Chondrocyte (in vitro differentiated cells): ENCODE measurements around the gene SMIM22. TPM values are rescaled to one million over a fixed set of nuclear protein-coding genes. Genes with fewer than 3 reads are reported as not detected.

Source experiments
- DNase-seq: peaks from one replicate; pipeline ENCODE4 v3.0.0; 2021; ENCODE audit warnings: mixed read lengths, low spot score
- H3K27ac Mint-ChIP-seq: one replicate; pipeline ENCODE4 v1.8.0; 2021; ENCODE audit warnings: mild to moderate bottlenecking, moderate library complexity, mixed read lengths; ENCODE audit not compliant: unreplicated experiment
- H3K27me3 Mint-ChIP-seq: 2 replicates; pipeline ENCODE4 v1.8.0; 2021; ENCODE audit warnings: low read depth, mixed read lengths
- H3K36me3 Mint-ChIP-seq: 2 replicates; pipeline ENCODE4 v1.8.0; 2021; ENCODE audit warnings: low read depth, mixed read lengths
- H3K4me1 Mint-ChIP-seq: 2 replicates; pipeline ENCODE4 v1.8.0; 2021; ENCODE audit warnings: low read depth, mild to moderate bottlenecking, mixed read lengths
- H3K4me3 Mint-ChIP-seq: one replicate; pipeline ENCODE4 v1.8.0; 2021; ENCODE audit warnings: mild to moderate bottlenecking, moderate library complexity, mixed read lengths; ENCODE audit not compliant: unreplicated experiment
- H3K9me3 Mint-ChIP-seq: 2 replicates; pipeline ENCODE4 v1.8.0; 2021; ENCODE audit warnings: low read depth, mixed read lengths
- CTCF ChIP-seq: fragments of 200-600 bp; sonication (generic); IDR thresholded peaks from 2 replicates; pipeline ENCODE4 v1.5.0; 2021; ENCODE audit warnings: antibody characterized with exemption, mild to moderate bottlenecking, moderate library complexity
- total RNA-seq: library from RNA; stranded (reverse); gene quantifications from 3 replicates; pipeline ENCODE4 v1.2.1, GENCODE V29; 2021

SMIM22 gene
- total RNA-seq, 1 donor from 2014 or later, result not detected

- no peak for TF ChIP-seq CTCF
- no peaks in the 10 kb centered on the region for H3K4me1 Mint-ChIP-seq
- no peaks in the 10 kb centered on the region for H3K27me3 Mint-ChIP-seq
- no peak for DNase-seq
- no peaks in the 10 kb centered on the region for H3K36me3 Mint-ChIP-seq
- H3K27ac Mint-ChIP-seq, result no peak overlapping the region
- no peaks in the 10 kb centered on the region for H3K9me3 Mint-ChIP-seq
- no peak overlapping the region for H3K4me3 Mint-ChIP-seq
Observed at GRCh38 chr16:4790261-4790660, 4.9 kb upstream of the SMIM22 start.

DNA sequence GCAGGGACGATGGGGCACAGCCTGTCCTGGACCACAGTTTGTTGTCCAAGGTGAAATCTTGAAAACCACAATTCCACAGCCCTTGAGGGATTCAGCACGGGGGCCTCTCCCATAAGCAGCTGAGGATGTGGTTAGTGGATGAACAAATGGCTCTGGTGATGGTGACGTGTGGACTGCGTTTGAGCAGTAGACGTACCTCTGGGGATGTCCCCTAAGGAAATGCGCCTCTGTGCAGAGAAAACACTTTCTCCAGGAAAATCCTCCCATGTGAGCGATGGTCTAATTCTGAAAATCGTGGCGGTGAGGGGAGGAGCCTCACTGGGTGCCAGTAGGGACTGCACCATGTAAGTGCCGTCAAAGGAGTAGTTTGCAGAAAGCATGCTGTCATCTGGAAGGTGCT, 4.3 kb upstream of the SMIM22 start:
- no peak overlapping the region for H3K27ac Mint-ChIP-seq
- no peaks in the 10 kb centered on the region for H3K36me3 Mint-ChIP-seq
- H3K9me3 Mint-ChIP-seq, result no peaks in the 10 kb centered on the region
- H3K4me3 Mint-ChIP-seq, result no peak overlapping the region
- no peaks in the 10 kb centered on the region for H3K27me3 Mint-ChIP-seq
- DNase-seq, result no peak
- TF ChIP-seq CTCF, result no peak
- no peaks in the 10 kb centered on the region for H3K4me1 Mint-ChIP-seq

DNA sequence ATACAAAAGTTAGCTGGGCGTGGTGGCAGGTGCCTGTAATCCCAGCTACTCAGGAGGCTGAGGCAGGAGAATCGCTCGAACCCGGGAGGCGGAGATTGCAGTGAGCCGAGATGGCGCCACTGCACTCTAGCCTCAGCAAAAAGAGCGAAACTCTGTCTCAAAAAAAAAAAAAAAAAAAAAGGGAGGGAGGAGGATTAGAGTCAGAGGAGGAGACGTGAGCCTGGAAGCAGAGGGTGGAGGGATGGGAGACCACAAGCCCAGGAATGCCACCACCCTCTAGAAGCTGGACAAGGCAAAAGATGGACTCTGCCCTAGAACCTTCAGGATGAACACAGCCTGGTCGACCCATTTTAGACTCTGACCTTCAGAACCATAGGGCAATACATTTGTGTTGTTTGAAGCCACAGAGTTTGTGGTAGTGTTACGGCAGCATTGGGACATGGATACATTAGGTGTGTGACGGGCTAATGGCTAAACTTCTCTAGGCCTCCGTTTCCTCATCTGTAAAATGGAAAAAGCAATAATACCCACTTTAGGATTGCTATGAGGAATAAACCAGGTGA, 2.1 kb upstream of the SMIM22 start:
- no peaks in the 10 kb centered on the region for H3K4me1 Mint-ChIP-seq

GRCh38 chr16:4795828-4796572, 831 bp downstream of the SMIM22 start:
- no peak for DNase-seq
- Mint-ChIP-seq H3K36me3 (peaks cover 6% of the 10 kb centered on the region), H3K4me1 (no peaks in the 10 kb centered on the region), H3K27me3 (no peaks in the 10 kb centered on the region), H3K4me3 (no peak overlapping the region), H3K9me3 (no peaks in the 10 kb centered on the region), H3K27ac (no peak overlapping the region)
- TF ChIP-seq CTCF, result no peak

More for the DNA sequence above, 2.1 kb upstream of the SMIM22 start:
- peaks cover 4% of the 10 kb centered on the region for H3K36me3 Mint-ChIP-seq
- TF ChIP-seq CTCF, result no peak
- no peak overlapping the region for H3K4me3 Mint-ChIP-seq
- H3K9me3 Mint-ChIP-seq, result no peaks in the 10 kb centered on the region
- H3K27me3 Mint-ChIP-seq, result no peaks in the 10 kb centered on the region
- H3K27ac Mint-ChIP-seq, result no peak overlapping the region
- DNase-seq, result no peak

DNA sequence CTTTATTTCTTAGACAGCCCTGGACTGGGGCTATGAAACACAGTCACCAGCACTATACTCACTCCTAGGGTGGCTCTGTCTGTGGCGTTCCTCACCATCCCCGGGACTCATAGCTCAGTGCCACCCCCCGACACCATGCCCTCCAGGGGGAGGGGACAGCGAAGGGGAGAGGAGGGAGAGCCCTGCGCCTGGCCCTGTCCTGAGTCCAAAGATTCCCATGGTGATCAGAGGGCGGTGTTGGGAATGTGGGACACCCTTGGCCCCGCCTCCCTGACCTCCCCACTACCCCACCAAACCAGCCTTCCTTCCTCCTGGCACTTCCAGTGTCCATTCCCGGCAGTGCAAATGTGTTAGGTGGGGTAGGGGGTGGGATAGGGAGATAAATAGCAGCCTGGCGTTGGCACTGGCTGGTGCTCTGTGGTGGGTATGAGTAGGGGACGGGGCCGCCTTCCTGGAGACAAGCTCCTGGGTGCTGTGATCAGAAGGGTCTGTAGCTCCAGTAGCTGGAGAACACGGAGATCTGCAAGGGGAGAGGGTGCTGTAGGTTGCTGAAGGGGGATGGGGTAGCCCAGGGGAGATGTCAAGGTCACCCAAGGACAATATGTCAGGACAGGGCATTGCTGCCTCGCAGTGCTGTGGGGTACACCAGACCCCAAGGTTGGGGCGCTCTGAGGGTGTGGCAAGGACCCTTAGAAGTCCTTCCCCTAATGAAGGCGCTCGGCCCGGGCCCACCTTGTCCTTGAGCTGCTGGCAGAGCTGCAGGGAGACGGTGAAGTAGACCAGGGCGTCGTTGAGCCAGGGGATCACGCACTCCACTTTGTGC, 2.0 kb downstream of the SMIM22 start:
- Mint-ChIP-seq H3K36me3 (peaks cover 6% of the 10 kb centered on the region), H3K27me3 (no peaks in the 10 kb centered on the region), H3K4me3 (no peak overlapping the region), H3K4me1 (peaks cover 7% of the 10 kb centered on the region), H3K9me3 (no peaks in the 10 kb centered on the region), H3K27ac (no peak overlapping the region)
- TF ChIP-seq CTCF, result no peak
- DNase-seq, result no peak
